OCI-LY3 (cell line): ENCODE results near the gene SMYD4.

Experiments used
- H2AFZ ChIP-seq: fragments of 200-600, 300-600 bp; shearing (Covaris generic); 2 replicates; pipeline ENCODE4 v1.6.0; 2014; ENCODE audit warnings: antibody characterized with exemption, low read depth, low read length
- H3K27ac ChIP-seq: fragments of 200-600, 300-600 bp; sonication (generic); 2 replicates; pipeline ENCODE4 v1.5.1; 2014; ENCODE audit warnings: mild to moderate bottlenecking, low read length, moderate library complexity, mixed read lengths
- H3K27me3 ChIP-seq: fragments of 200-600, 300-600 bp; sonication (generic); 2 replicates; pipeline ENCODE4 v1.6.1; 2014; ENCODE audit warnings: low read depth, low read length, mixed read lengths
- H3K36me3 ChIP-seq: fragments of 200-600, 300-600 bp; sonication (generic); replicated peaks from 2 replicates; pipeline ENCODE3; 2014; ENCODE audit warnings: low read depth, low read length, mixed read lengths
- H3K4me1 ChIP-seq: fragments of 300-600, 200-600 bp; sonication (generic); 2 replicates; pipeline ENCODE4 v1.6.1; 2014; ENCODE audit warnings: low read length, mixed read lengths
- H3K4me2 ChIP-seq: fragments of 200-600, 300-600 bp; sonication (generic); 2 replicates; pipeline ENCODE4 v1.6.1; 2014; ENCODE audit warnings: low read length, mixed read lengths
- H3K4me3 ChIP-seq: fragments of 300-600, 200-600 bp; sonication (generic); 2 replicates; pipeline ENCODE4 v1.5.1; 2014; ENCODE audit warnings: antibody characterized with exemption, mild to moderate bottlenecking, low read length, moderate library complexity
- H3K79me2 ChIP-seq: fragments of 300-600, 200-600 bp; shearing (Covaris generic); 2 replicates; pipeline ENCODE4 v1.6.1; 2014; ENCODE audit warnings: mild to moderate bottlenecking, low read length, mixed read lengths
- H3K9ac ChIP-seq: fragments of 300-600, 200-600 bp; shearing (Covaris generic); 2 replicates; pipeline ENCODE4 v1.6.0; 2014; ENCODE audit warnings: mild to moderate bottlenecking, low read length, moderate library complexity
- H3K9me3 ChIP-seq: fragments of 200-600, 300-600 bp; shearing (Covaris generic); 2 replicates; pipeline ENCODE4 v1.6.1; 2014; ENCODE audit warnings: low read length, mixed read lengths; ENCODE audit not compliant: insufficient read depth
- H4K20me1 ChIP-seq: fragments of 200-600, 300-600 bp; sonication (generic); 2 replicates; pipeline ENCODE4 v1.6.1; 2016; ENCODE audit warnings: low read length, mixed read lengths; ENCODE audit not compliant: insufficient read depth
- CTCF ChIP-seq: fragments of 200-600, 300-600 bp; sonication (generic); IDR thresholded peaks from 2 replicates; pipeline ENCODE4 v1.5.1; 2014; ENCODE audit warnings: antibody characterized with exemption, low read length, low read depth
- EZH2phosphoT487 ChIP-seq: fragments of 200-600 bp; shearing (Covaris generic); IDR thresholded peaks from 2 replicates; pipeline ENCODE4 v1.6.1; 2018; ENCODE audit warnings: antibody characterized with exemption, mixed run types, low read depth

The SMYD4 gene

GRCh38 chr17:1737531-1738291, 92.0 kb downstream of the SMYD4 start:
- Histone ChIP-seq H3K4me3 (no peak overlapping the region), H2AFZ (no peak overlapping the region), H3K27me3 (no peaks in the 10 kb centered on the region), H3K36me3 (peaks cover 9% of the 10 kb centered on the region), H3K9ac (no peak overlapping the region), H3K79me2 (no peaks in the 10 kb centered on the region), H4K20me1 (no peaks in the 10 kb centered on the region), H3K4me2 (no peak overlapping the region), H3K27ac (no peak overlapping the region), H3K4me1 (no peaks in the 10 kb centered on the region), H3K9me3 (no peaks in the 10 kb centered on the region)
- no peak for TF ChIP-seq EZH2phosphoT487
- TF ChIP-seq CTCF = no peak

GRCh38 chr17:1736348-1737281, 93.1 kb downstream of the SMYD4 start:
- TF ChIP-seq CTCF (no peak), EZH2phosphoT487 (no peak)
- Histone ChIP-seq H2AFZ (no peak overlapping the region), H4K20me1 (no peaks in the 10 kb centered on the region), H3K27me3 (no peaks in the 10 kb centered on the region), H3K4me2 (no peak overlapping the region), H3K79me2 (no peaks in the 10 kb centered on the region), H3K4me3 (no peak overlapping the region), H3K36me3 (peaks cover 9% of the 10 kb centered on the region), H3K27ac (no peak overlapping the region), H3K9ac (no peak overlapping the region), H3K9me3 (no peaks in the 10 kb centered on the region), H3K4me1 (no peaks in the 10 kb centered on the region)

- H3K4me1 ChIP-seq = no peaks in the 10 kb centered on the region
- peaks cover 9% of the 10 kb centered on the region for H3K36me3 ChIP-seq
- H3K79me2 ChIP-seq = no peaks in the 10 kb centered on the region
- H2AFZ ChIP-seq = no peak overlapping the region
- no peak overlapping the region for H3K27ac ChIP-seq
- no peaks in the 10 kb centered on the region for H3K9me3 ChIP-seq
- no peak overlapping the region for H3K9ac ChIP-seq
- no peaks in the 10 kb centered on the region for H3K27me3 ChIP-seq
- TF ChIP-seq EZH2phosphoT487 = no peak
- TF ChIP-seq CTCF = no peak
- no peak overlapping the region for H3K4me2 ChIP-seq
- no peaks in the 10 kb centered on the region for H4K20me1 ChIP-seq
- H3K4me3 ChIP-seq = no peak overlapping the region
Measured at GRCh38 chr17:1735834-1736347, 93.8 kb downstream of the SMYD4 start.

GRCh38 chr17:1735418-1735817, 94.3 kb downstream of the SMYD4 start:
- TF ChIP-seq EZH2phosphoT487 = no peak
- TF ChIP-seq CTCF = no peak

More at GRCh38 chr17:1735418-1735817, 94.3 kb downstream of the SMYD4 start:
- Histone ChIP-seq H3K9me3 (no peaks in the 10 kb centered on the region), H3K79me2 (no peaks in the 10 kb centered on the region), H3K4me2 (no peak overlapping the region), H2AFZ (no peak overlapping the region), H3K9ac (no peak overlapping the region), H3K27ac (no peak overlapping the region), H3K27me3 (no peaks in the 10 kb centered on the region), H4K20me1 (no peaks in the 10 kb centered on the region), H3K4me3 (no peak overlapping the region), H3K36me3 (peaks cover 9% of the 10 kb centered on the region), H3K4me1 (no peaks in the 10 kb centered on the region)
